Liver (tissue), 9 donors: ENCODE data around the gene CEP164. TPM values are rescaled to one million over a fixed set of nuclear protein-coding genes. Genes with fewer than 3 reads are reported as not detected.

ENCODE experiments used
- DNase-seq: peaks from one replicate; pipeline ENCODE4 v3.0.0-alpha.2; 2017; ENCODE audit warnings: low spot score
- H3K27ac ChIP-seq, 2 donors: one replicate each; pipeline ENCODE4 v1.7.0; 2013; ENCODE audit warnings: inconsistent platforms in 2 of 2, low read length in 2 of 2, control low read depth in 1 of 2, low read depth in 1 of 2, mild to moderate bottlenecking in 1 of 2
- H3K27me3 ChIP-seq, 4 donors: one replicate each; pipeline versions ENCODE4 v1.6.1 to v1.7.0; 2013; ENCODE audit warnings: low read length in 3 of 4, inconsistent platforms in 1 of 4, mild to moderate bottlenecking in 1 of 4, moderate library complexity in 1 of 4; ENCODE audit not compliant: control insufficient read depth in 4 of 4, insufficient read depth in 4 of 4
- H3K36me3 ChIP-seq, 4 donors: one replicate each; pipeline versions ENCODE4 v1.6.1 to v1.7.0; 2013; ENCODE audit warnings: low read length in 3 of 4, mild to moderate bottlenecking in 3 of 4, low read depth in 1 of 4, moderate library complexity in 1 of 4; ENCODE audit not compliant: control insufficient read depth in 4 of 4, insufficient read depth in 3 of 4
- H3K4me1 ChIP-seq, 4 donors: one replicate each; pipeline versions ENCODE4 v1.6.1 to v1.7.0; 2013; ENCODE audit warnings: low read length in 3 of 4, mild to moderate bottlenecking in 3 of 4, moderate library complexity in 1 of 4; ENCODE audit not compliant: control insufficient read depth in 4 of 4, insufficient read depth in 4 of 4
- H3K4me3 ChIP-seq, 3 donors: one replicate each; pipeline versions ENCODE4 v1.6.1 to v1.7.0; 2013; ENCODE audit warnings: low read length in 3 of 3, control low read depth in 1 of 3, low read depth in 1 of 3, mild to moderate bottlenecking in 1 of 3
- H3K9ac ChIP-seq, 2 donors: one replicate each; pipeline ENCODE4 v1.7.0; 2013; ENCODE audit warnings: low read length in 2 of 2, mild to moderate bottlenecking in 2 of 2, moderate library complexity in 2 of 2, control low read depth in 1 of 2, low read depth in 1 of 2
- H3K9me3 ChIP-seq, 4 donors: one replicate each; pipeline versions ENCODE4 v1.6.1 to v1.7.0; 2013; ENCODE audit warnings: low read length in 3 of 4; ENCODE audit not compliant: control insufficient read depth in 4 of 4
- EGR1 ChIP-seq, 2 donors: IDR thresholded peaks; 2 replicates each; pipeline ENCODE4 v1.6.1; 2016 to 2018; ENCODE audit warnings: antibody characterized with exemption in 2 of 2, low read depth in 2 of 2
- FOXA1 ChIP-seq: IDR thresholded peaks from 2 replicates; pipeline ENCODE4 v1.6.1; 2016; ENCODE audit warnings: antibody characterized with exemption
- FOXA2 ChIP-seq: IDR thresholded peaks from 2 replicates; pipeline ENCODE4 v1.6.1; 2016; ENCODE audit warnings: antibody characterized with exemption
- GABPA ChIP-seq, 2 donors: IDR thresholded peaks in 1 of 2; conservative IDR thresholded peaks in 1 of 2; 2 replicates each; pipeline ENCODE4 v1.6.1; 2016; ENCODE audit warnings: antibody characterized with exemption in 2 of 2, mild to moderate bottlenecking in 1 of 2, moderate library complexity in 1 of 2
- HNF4A ChIP-seq, 2 donors: conservative IDR thresholded peaks; 2 replicates each; pipeline ENCODE4 v1.6.1; 2016; ENCODE audit warnings: antibody characterized with exemption in 2 of 2, mild to moderate bottlenecking in 2 of 2
- HNF4G ChIP-seq: IDR thresholded peaks from 2 replicates; pipeline ENCODE4 v1.6.1; 2016; ENCODE audit warnings: antibody characterized with exemption
- JUND ChIP-seq, 2 donors: IDR thresholded peaks; 2 replicates each; pipeline ENCODE4 v1.6.1; 2016; ENCODE audit warnings: antibody characterized with exemption in 2 of 2
- RAD21 ChIP-seq, 2 donors: IDR thresholded peaks; 2 replicates each; pipeline ENCODE4 v1.6.1; 2016; ENCODE audit warnings: antibody characterized with exemption in 2 of 2, mild to moderate bottlenecking in 2 of 2
- RXRA ChIP-seq, 2 donors: IDR thresholded peaks; 2 replicates each; pipeline ENCODE4 v1.6.1; 2017 to 2018; ENCODE audit warnings: antibody characterized with exemption in 2 of 2, mild to moderate bottlenecking in 1 of 2
- SP1 ChIP-seq: IDR thresholded peaks from 2 replicates; pipeline ENCODE4 v1.6.1; 2018; ENCODE audit warnings: antibody characterized with exemption, mild to moderate bottlenecking
- YY1 ChIP-seq: IDR thresholded peaks from 2 replicates; pipeline ENCODE4 v1.6.1; 2016; ENCODE audit warnings: antibody characterized with exemption, mild to moderate bottlenecking
- WGBS: extraction: QIAGEN DNeasy Blood & Tissue Kit; methylation state at CpG from one replicate; pipeline ENCODE4 v1.1.7; 2013; 5-methylcytosine and 5-hydroxymethylcytosine counted together
- polyA plus RNA-seq, 2 donors: library from polyadenylated mRNA; stranded (reverse) in 1 of 2; unstranded in 1 of 2; fragments of 200-250 nt in 1 of 2; fragments of >200 nt in 1 of 2; fragmentation: Nextera tagmentation in 1 of 2; extraction: Ambion mirVana in 1 of 2; gene quantifications; one replicate each; pipeline versions ENCODE4 v1.2.1 to v1.2.3, GENCODE V29; 2013 to 2015
- total RNA-seq, 2 donors: library from RNA; depleted of rRNA; stranded (reverse); fragments of >200 nt; gene quantifications; one replicate each; pipeline ENCODE4 v1.2.3, GENCODE V29; 2014
- TF ChIP-seq, protein P1 (sequence below): IDR thresholded peaks from 2 replicates; pipeline ENCODE4 v1.6.1; 2016; ENCODE audit warnings: antibody characterized with exemption, mild to moderate bottlenecking
- TF ChIP-seq, protein P2 (sequence below): IDR thresholded peaks from 2 replicates; pipeline ENCODE4 v1.6.1; 2016; ENCODE audit warnings: antibody characterized with exemption
- TF ChIP-seq, protein P3 (sequence below): IDR thresholded peaks from 2 replicates; pipeline ENCODE4 v1.6.1; 2016; ENCODE audit warnings: antibody characterized with exemption
- TF ChIP-seq, protein P4 (sequence below): fragments of 150-350 bp; IDR thresholded peaks from 2 replicates; pipeline ENCODE4 v1.5.1; 2017; ENCODE audit warnings: improper control_type of control experiment, low read depth, low read length; ENCODE audit not compliant: missing input control
- TF ChIP-seq, protein P5 (sequence below): IDR thresholded peaks from 2 replicates; pipeline ENCODE4 v1.6.1; 2016; ENCODE audit warnings: antibody characterized with exemption
- donor health status: healthy.
- donor health status: healthy.
- donor health status: healthy.
- donor health status: healthy.
- donor health status: healthy.

Gene CEP164
- total and polyA plus RNA-seq, 4 donors = 4.1 to 12.3 (median 5.9) TPM

DNA sequence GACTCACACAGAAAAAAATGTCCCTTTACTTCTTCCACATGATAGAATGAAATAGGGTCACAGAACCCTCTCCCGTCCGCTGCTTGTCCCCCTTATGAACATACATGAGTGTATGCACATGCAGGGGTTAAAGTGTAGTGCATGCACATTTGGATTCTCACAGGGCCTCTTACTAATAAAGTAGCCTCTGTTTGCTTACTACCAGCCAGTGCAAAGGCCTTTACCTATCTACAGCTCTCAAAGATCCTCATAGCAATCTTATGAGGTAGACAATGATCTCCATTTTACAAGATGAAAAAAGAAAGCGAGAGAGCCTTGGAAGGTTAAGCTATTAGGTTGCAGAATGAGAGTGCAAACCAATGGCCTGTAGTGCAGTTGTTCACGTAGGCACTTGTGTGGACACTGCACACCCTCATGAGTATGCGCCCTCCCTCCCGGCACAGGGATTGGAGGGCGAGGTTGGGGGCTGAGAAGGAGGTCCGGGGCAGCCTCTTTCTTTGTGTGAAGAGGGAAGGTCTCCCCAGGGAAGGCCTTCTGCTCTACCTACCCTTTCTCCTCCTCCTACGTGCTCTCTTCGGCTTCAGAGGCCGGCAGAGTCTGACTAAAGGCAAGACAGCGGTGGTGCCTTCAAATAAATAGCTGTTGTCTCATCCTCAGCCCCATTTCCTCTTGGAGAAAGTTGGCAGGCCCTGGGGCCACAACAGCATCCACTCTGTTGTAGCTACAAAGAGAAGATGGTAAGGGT lies 91.3 kb downstream of the CEP164 start:
- TF ChIP-seq YY1 = no peak
- TF ChIP-seq HNF4G = no peak
- TF ChIP-seq HNF4A (conservative IDR thresholded peaks at IDR 0.05) = no peak
- TF ChIP-seq FOXA1 = no peak
- TF ChIP-seq, protein P1, sequence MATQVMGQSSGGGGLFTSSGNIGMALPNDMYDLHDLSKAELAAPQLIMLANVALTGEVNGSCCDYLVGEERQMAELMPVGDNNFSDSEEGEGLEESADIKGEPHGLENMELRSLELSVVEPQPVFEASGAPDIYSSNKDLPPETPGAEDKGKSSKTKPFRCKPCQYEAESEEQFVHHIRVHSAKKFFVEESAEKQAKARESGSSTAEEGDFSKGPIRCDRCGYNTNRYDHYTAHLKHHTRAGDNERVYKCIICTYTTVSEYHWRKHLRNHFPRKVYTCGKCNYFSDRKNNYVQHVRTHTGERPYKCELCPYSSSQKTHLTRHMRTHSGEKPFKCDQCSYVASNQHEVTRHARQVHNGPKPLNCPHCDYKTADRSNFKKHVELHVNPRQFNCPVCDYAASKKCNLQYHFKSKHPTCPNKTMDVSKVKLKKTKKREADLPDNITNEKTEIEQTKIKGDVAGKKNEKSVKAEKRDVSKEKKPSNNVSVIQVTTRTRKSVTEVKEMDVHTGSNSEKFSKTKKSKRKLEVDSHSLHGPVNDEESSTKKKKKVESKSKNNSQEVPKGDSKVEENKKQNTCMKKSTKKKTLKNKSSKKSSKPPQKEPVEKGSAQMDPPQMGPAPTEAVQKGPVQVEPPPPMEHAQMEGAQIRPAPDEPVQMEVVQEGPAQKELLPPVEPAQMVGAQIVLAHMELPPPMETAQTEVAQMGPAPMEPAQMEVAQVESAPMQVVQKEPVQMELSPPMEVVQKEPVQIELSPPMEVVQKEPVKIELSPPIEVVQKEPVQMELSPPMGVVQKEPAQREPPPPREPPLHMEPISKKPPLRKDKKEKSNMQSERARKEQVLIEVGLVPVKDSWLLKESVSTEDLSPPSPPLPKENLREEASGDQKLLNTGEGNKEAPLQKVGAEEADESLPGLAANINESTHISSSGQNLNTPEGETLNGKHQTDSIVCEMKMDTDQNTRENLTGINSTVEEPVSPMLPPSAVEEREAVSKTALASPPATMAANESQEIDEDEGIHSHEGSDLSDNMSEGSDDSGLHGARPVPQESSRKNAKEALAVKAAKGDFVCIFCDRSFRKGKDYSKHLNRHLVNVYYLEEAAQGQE = no peak
- WGBS = 95% methylated on average over 12 of the region's 12 CpGs
- Histone ChIP-seq H3K36me3 (no peaks in the 10 kb centered on the region), H3K4me1 (no peaks in the 10 kb centered on the region), H3K9me3 (no peaks in the 10 kb centered on the region), H3K27ac (no peak overlapping the region), H3K9ac (no peak overlapping the region), H3K27me3 (no peaks in the 10 kb centered on the region), H3K4me3 (no peak overlapping the region)
- DNase-seq = no peak

DNA sequence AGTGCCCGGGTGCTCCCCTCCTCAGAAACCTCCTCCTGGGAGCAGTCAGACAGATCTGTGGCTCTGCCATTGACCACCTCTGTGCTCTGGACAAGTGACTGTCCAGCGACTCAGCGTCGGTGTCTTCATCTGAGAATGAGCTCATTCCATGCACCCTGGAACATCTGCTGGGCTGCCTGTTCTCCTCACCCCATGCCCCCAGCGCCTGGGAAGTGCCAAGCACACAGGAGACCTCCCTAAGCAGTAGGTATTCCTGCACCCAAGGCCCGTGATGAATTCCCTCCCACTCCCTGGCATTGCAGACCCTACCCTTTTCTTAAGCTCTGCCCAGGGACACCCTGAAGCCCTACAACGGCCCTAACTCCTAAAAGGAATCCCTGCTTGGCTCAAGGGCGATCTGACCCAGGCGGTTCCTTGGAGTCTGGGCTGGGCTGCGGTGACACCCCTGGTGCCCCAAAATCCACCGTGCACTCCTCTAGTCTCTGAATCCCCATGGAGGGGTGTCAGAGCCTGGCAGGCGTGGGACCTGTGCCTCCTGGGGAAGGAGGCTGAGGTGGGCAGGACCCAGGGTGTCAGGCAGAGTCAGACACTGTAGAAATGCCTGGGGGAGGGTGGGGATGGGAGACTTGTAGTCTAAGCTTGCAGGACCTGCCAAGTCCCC lies 92.0 kb downstream of the CEP164 start:
- DNase-seq = no peak
- H3K4me1 ChIP-seq = no peaks in the 10 kb centered on the region
- H3K9ac ChIP-seq = no peak overlapping the region
- H3K36me3 ChIP-seq = no peaks in the 10 kb centered on the region
- 80% methylated on average over 12 of the region's 12 CpGs for WGBS
- TF ChIP-seq, protein P1 = no peak
- TF ChIP-seq, protein P2, sequence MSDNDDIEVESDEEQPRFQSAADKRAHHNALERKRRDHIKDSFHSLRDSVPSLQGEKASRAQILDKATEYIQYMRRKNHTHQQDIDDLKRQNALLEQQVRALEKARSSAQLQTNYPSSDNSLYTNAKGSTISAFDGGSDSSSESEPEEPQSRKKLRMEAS = no peak
- TF ChIP-seq EGR1 (IDR thresholded peaks at IDR 0.05; ENCODE audit: low read depth in 2 of 2) (no peak), SP1 (no peak), JUND (IDR thresholded peaks at IDR 0.05) (no peak), FOXA1 (no peak), GABPA (IDR thresholded peaks at IDR 0.05 in 1 of 2, conservative IDR thresholded peaks at IDR 0.05 in 1 of 2) (no peak), HNF4G (no peak), FOXA2 (no peak), YY1 (no peak), HNF4A (conservative IDR thresholded peaks at IDR 0.05) (no peak), RAD21 (IDR thresholded peaks at IDR 0.05) (no peak), RXRA (IDR thresholded peaks at IDR 0.05) (no peak)
- TF ChIP-seq, protein P3, sequence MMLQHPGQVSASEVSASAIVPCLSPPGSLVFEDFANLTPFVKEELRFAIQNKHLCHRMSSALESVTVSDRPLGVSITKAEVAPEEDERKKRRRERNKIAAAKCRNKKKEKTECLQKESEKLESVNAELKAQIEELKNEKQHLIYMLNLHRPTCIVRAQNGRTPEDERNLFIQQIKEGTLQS = no peak
- TF ChIP-seq, protein P4, sequence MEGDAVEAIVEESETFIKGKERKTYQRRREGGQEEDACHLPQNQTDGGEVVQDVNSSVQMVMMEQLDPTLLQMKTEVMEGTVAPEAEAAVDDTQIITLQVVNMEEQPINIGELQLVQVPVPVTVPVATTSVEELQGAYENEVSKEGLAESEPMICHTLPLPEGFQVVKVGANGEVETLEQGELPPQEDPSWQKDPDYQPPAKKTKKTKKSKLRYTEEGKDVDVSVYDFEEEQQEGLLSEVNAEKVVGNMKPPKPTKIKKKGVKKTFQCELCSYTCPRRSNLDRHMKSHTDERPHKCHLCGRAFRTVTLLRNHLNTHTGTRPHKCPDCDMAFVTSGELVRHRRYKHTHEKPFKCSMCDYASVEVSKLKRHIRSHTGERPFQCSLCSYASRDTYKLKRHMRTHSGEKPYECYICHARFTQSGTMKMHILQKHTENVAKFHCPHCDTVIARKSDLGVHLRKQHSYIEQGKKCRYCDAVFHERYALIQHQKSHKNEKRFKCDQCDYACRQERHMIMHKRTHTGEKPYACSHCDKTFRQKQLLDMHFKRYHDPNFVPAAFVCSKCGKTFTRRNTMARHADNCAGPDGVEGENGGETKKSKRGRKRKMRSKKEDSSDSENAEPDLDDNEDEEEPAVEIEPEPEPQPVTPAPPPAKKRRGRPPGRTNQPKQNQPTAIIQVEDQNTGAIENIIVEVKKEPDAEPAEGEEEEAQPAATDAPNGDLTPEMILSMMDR = no peak
- TF ChIP-seq, protein P5, sequence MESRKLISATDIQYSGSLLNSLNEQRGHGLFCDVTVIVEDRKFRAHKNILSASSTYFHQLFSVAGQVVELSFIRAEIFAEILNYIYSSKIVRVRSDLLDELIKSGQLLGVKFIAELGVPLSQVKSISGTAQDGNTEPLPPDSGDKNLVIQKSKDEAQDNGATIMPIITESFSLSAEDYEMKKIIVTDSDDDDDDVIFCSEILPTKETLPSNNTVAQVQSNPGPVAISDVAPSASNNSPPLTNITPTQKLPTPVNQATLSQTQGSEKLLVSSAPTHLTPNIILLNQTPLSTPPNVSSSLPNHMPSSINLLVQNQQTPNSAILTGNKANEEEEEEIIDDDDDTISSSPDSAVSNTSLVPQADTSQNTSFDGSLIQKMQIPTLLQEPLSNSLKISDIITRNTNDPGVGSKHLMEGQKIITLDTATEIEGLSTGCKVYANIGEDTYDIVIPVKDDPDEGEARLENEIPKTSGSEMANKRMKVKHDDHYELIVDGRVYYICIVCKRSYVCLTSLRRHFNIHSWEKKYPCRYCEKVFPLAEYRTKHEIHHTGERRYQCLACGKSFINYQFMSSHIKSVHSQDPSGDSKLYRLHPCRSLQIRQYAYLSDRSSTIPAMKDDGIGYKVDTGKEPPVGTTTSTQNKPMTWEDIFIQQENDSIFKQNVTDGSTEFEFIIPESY = no peak
- H3K4me3 ChIP-seq = no peak overlapping the region
- H3K27me3 ChIP-seq = no peaks in the 10 kb centered on the region
- H3K9me3 ChIP-seq = no peaks in the 10 kb centered on the region
- no peak overlapping the region for H3K27ac ChIP-seq
